ENCODE data around the gene B3GNT5.
A peak's percentile ranks its signal among the peaks of the same experiment; 100 is the strongest.

The B3GNT5 gene

GRCh38 chr3:183293966-183294365 is 40.9 kb downstream of the B3GNT5 start:
- no peak for DNase-seq (ENCODE audit: low spot score)

GRCh38 chr3:183295211-183295610 is 42.2 kb downstream of the B3GNT5 start:
- DNase-seq (ENCODE audit: low spot score): peak; percentile 20

GRCh38 chr3:183296944-183297343 is 43.9 kb downstream of the B3GNT5 start:
- no peak for DNase-seq (ENCODE audit: low spot score)

- DNase-seq (ENCODE audit: low spot score): no peak
These were observed 45.7 kb downstream of the B3GNT5 start for GRCh38 chr3:183298701-183299153.

GRCh38 chr3:183299976-183300375 is 46.9 kb downstream of the B3GNT5 start:
- DNase-seq (ENCODE audit: low spot score): no peak

- DNase-seq (ENCODE audit: low spot score): no peak
These were observed 48.0 kb downstream of the B3GNT5 start for GRCh38 chr3:183300996-183301562.

- no peak for DNase-seq (ENCODE audit: low spot score)
These were observed 49.0 kb downstream of the B3GNT5 start for GRCh38 chr3:183301937-183302580.

- no peak for DNase-seq (ENCODE audit: low spot score)
These were observed 50.6 kb downstream of the B3GNT5 start for GRCh38 chr3:183303690-183304089.

GRCh38 chr3:183306798-183307671 is 54.0 kb downstream of the B3GNT5 start:
- DNase-seq (ENCODE audit: low spot score): peak; percentile 71

GRCh38 chr3:183307749-183308148 is 54.7 kb downstream of the B3GNT5 start:
- DNase-seq (ENCODE audit: low spot score): no peak

- no peak for DNase-seq (ENCODE audit: low spot score)
These were observed 55.7 kb downstream of the B3GNT5 start for GRCh38 chr3:183308751-183309150.

- no peak for DNase-seq (ENCODE audit: low spot score)
These were observed 56.2 kb downstream of the B3GNT5 start for GRCh38 chr3:183309276-183309675.

- DNase-seq (ENCODE audit: low spot score): no peak
These were observed 57.9 kb downstream of the B3GNT5 start for GRCh38 chr3:183310936-183311335.

GRCh38 chr3:183312433-183312832 is 59.4 kb downstream of the B3GNT5 start:
- no peak for DNase-seq (ENCODE audit: low spot score)

GRCh38 chr3:183313351-183313750 is 60.3 kb downstream of the B3GNT5 start:
- no peak for DNase-seq (ENCODE audit: low spot score)

GRCh38 chr3:183313764-183314163 is 60.7 kb downstream of the B3GNT5 start:
- no peak for DNase-seq (ENCODE audit: low spot score)

- DNase-seq (ENCODE audit: low spot score): peak; percentile 33
These were observed 62.7 kb downstream of the B3GNT5 start for GRCh38 chr3:183315739-183316138.

GRCh38 chr3:183317271-183317670 is 64.2 kb downstream of the B3GNT5 start:
- DNase-seq (ENCODE audit: low spot score): no peak

GRCh38 chr3:183317886-183318865 is 65.1 kb downstream of the B3GNT5 start:
- DNase-seq (ENCODE audit: low spot score): no peak

GRCh38 chr3:183318877-183319276 is 65.8 kb downstream of the B3GNT5 start:
- DNase-seq (ENCODE audit: low spot score): no peak

GRCh38 chr3:183319371-183319770 is 66.3 kb downstream of the B3GNT5 start:
- DNase-seq (ENCODE audit: low spot score): no peak
